Measurements from ENCODE around the gene USP16.

Gene USP16

DNA sequence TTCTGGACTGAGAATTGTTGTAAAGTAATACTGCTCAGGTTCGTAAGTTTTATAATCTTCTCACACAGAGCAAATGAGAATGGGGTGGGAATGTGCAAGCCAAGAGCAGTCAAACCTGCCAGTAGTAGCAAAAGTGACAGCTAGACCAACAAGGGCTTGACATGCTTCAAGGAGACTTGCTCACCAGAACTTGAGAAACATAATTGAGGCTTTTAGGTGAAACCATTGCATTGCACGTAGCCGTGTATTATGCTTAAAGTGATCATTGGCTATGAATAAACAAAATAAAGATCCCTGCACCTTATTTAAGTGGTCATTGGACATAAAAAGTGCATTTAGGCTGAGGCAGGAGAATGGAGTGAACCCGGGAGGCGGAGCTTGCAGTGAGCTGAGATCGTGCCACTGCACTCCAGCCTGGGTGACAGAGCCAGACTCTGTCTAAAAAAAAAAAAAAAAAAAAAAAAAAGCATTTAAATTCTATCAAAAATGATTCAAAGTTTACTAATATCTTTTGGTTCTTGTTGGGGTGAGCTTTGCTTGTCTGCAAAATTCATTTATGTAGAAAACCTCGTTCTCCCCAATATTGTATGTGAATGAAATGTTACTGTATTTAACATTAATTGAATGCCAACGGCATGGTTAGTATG lies 60.8 kb downstream of the USP16 start:
- no peak for DNase-seq

DNA sequence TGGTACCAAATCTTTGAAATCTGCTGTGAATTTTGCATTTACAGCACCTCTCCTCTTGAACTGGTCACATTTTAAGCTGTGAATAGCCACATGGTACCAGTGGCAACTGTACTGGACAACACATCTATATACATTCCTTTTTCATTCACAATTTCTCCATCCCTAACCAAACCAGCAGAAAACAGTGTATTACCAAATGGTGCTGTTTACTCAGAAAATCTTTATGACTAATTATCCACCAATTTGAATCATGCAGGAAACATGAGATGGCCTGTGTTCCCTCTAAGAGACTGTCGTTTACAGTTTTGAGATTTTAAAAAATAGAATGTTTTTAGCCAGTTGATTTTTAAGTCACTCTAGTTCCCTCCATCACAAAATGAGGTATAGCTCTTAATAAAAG lies 66.6 kb downstream of the USP16 start:
- no peak for DNase-seq

DNA sequence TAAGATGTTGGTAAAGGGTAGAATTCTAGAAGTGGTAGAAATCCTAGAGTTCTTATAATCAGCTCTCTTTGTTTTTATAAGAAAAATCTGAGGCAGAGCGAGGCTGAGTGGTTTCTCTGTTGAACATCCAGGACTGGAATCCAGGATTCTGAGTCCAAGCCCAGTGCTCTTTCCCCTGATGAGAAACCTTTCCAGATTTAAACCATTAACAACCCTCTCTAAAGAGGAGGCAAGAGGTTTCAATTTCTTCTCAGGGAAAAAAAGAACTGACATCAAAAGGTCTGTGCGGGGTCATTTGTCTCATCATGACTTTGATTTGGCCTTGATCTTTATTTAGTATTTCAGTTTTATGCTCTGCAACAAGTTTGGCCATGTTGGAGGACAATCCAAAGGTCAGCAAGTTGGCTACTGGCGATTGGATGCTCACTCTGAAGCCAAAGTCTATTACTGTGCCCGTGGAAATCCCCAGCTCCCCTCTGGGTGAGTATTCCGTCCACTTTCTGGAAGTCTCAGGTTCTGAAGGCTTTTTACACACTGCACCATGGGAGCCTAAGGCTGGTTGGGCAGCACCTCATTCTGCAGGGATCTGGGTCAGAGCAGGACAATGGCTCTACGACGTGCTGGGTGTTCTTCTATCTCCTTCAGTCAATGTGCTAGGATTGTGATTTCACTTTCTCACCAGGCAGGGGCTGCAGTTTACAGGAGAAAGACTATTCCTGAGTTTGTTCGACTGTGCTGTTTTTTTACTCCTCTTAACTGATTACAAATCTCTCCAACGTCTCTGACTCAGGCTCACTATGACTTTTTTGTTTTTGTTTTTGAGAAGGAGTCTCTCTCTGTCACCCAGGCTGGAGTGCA lies 67.9 kb downstream of the USP16 start:
- no peak for DNase-seq

DNA sequence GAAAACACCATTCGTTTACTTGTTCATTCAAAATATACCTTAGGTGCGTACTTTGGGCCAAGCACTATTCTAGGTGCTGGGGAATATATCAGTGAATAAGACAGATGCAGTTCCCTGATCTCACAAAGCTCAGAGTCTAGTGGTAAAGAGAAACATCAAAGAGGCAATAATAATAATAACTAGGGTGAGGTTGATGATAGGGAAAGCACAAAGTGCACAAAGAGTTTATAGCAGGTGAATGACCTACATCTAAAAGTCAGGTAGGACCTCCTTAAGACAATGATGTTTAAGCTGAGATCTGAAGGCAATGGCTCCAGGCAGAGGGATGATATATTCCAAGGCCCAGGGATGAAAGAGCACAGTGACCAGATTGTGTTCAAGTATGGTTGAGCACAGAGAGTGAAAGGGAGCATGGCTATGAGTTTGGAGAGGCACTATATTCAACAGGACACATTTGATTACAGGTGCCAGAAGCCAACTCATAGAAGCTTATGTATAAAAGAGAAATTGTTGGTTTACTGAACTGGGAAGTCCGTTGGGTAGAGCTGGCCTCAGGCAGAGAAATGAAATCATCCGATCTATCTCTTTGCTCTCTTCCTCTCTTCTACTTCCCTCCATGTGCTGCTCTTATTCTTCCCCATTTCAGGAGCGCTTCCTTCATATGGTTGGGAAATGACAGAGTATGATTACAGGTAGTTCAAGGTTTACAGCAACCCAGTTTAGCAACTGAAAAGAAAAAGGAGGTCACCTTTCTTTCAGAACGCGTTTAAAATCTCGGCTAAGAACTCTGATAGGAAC lies 71.9 kb downstream of the USP16 start:
- no peak for DNase-seq

DNA sequence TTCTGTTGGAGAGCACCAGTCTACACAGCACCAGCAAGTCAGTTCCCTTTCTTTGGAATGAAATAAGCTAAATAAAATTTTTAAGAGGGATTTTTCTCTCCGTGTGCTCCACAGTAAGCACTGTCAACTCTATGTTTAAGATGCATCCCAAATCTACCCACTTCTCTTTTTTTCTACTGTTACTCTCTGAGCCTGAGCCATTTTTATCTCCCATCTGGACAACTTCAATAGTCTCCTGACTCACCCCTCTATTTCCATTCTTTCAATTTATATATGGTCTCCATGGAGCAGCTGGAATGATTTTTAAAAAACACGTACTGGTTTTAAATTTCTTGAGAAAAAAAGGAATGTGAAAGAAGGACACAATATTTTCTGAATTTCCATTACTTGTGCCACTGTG lies 73.7 kb downstream of the USP16 start:
- no peak for DNase-seq

DNA sequence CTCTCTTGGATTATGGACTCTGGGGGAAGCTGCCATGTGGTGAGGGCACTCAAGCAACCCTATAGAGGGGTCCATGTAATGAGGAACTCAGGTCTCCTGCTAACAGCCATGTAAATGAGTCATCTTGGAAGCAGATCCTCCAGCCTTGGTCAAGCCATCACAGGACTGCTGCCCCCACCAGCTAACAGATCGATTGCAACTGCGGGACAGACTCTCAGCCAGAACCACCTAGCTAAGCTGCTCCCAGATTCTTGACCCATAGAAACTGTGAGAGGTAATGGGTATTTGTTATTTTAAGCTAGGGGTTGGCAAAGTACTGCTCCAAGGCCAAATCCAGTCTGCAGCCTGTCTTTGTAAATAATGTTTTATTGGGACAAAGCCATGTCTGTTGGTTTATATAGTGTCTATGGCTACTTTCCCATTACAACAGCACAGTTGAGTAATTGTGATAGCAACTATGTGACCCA lies 78.4 kb downstream of the USP16 start:
- no peak for DNase-seq
